OCI-LY3 (cell line): ENCODE measurements around the gene MBD2.

Experiments
- H2AFZ ChIP-seq: fragments of 200-600, 300-600 bp; shearing (Covaris generic); 2 replicates; pipeline ENCODE4 v1.6.0; 2014; ENCODE audit warnings: antibody characterized with exemption, low read depth, low read length
- H3K27ac ChIP-seq: fragments of 200-600, 300-600 bp; sonication (generic); 2 replicates; pipeline ENCODE4 v1.5.1; 2014; ENCODE audit warnings: mild to moderate bottlenecking, low read length, moderate library complexity, mixed read lengths
- H3K27me3 ChIP-seq: fragments of 200-600, 300-600 bp; sonication (generic); 2 replicates; pipeline ENCODE4 v1.6.1; 2014; ENCODE audit warnings: low read depth, low read length, mixed read lengths
- H3K36me3 ChIP-seq: fragments of 200-600, 300-600 bp; sonication (generic); replicated peaks from 2 replicates; pipeline ENCODE3; 2014; ENCODE audit warnings: low read depth, low read length, mixed read lengths
- H3K4me1 ChIP-seq: fragments of 300-600, 200-600 bp; sonication (generic); 2 replicates; pipeline ENCODE4 v1.6.1; 2014; ENCODE audit warnings: low read length, mixed read lengths
- H3K4me2 ChIP-seq: fragments of 200-600, 300-600 bp; sonication (generic); 2 replicates; pipeline ENCODE4 v1.6.1; 2014; ENCODE audit warnings: low read length, mixed read lengths
- H3K4me3 ChIP-seq: fragments of 300-600, 200-600 bp; sonication (generic); 2 replicates; pipeline ENCODE4 v1.5.1; 2014; ENCODE audit warnings: antibody characterized with exemption, mild to moderate bottlenecking, low read length, moderate library complexity
- H3K79me2 ChIP-seq: fragments of 300-600, 200-600 bp; shearing (Covaris generic); 2 replicates; pipeline ENCODE4 v1.6.1; 2014; ENCODE audit warnings: mild to moderate bottlenecking, low read length, mixed read lengths
- H3K9ac ChIP-seq: fragments of 300-600, 200-600 bp; shearing (Covaris generic); 2 replicates; pipeline ENCODE4 v1.6.0; 2014; ENCODE audit warnings: mild to moderate bottlenecking, low read length, moderate library complexity
- H3K9me3 ChIP-seq: fragments of 200-600, 300-600 bp; shearing (Covaris generic); 2 replicates; pipeline ENCODE4 v1.6.1; 2014; ENCODE audit warnings: low read length, mixed read lengths; ENCODE audit not compliant: insufficient read depth
- H4K20me1 ChIP-seq: fragments of 200-600, 300-600 bp; sonication (generic); 2 replicates; pipeline ENCODE4 v1.6.1; 2016; ENCODE audit warnings: low read length, mixed read lengths; ENCODE audit not compliant: insufficient read depth
- CTCF ChIP-seq: fragments of 200-600, 300-600 bp; sonication (generic); IDR thresholded peaks from 2 replicates; pipeline ENCODE4 v1.5.1; 2014; ENCODE audit warnings: antibody characterized with exemption, low read length, low read depth
- EZH2phosphoT487 ChIP-seq: fragments of 200-600 bp; shearing (Covaris generic); IDR thresholded peaks from 2 replicates; pipeline ENCODE4 v1.6.1; 2018; ENCODE audit warnings: antibody characterized with exemption, mixed run types, low read depth

Gene MBD2

DNA sequence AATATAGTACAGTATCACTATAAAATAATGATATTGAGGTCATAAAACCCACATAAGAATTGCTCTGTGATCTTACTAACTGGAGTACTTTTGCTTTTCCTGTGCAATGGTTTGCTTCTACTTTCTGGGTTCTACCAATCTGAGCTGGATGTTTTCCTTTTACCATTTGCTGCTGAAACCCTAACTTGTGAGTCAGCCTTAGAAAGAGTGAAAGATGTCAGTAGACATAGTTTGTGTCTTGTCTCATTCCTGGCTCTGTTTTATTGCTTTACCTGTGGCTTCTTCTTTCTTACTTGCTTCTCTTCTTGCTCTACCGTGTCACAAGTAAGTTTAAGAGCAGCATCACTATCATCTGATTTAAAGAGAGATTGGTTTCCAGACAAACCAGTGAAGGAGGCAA, 61.0 kb downstream of the MBD2 start:
- Histone ChIP-seq H4K20me1 (peaks cover 15% of the 10 kb centered on the region; the same call in 1 of the 2 replicates), H3K9ac (no peak overlapping the region), H3K79me2 (no peaks in the 10 kb centered on the region), H3K9me3 (no peaks in the 10 kb centered on the region), H3K4me2 (no peak overlapping the region), H3K36me3 (peaks cover 71% of the 10 kb centered on the region), H3K27me3 (no peaks in the 10 kb centered on the region), H3K27ac (no peak overlapping the region), H2AFZ (no peak overlapping the region), H3K4me1 (no peaks in the 10 kb centered on the region), H3K4me3 (no peak overlapping the region)
- TF ChIP-seq CTCF (no peak), EZH2phosphoT487 (no peak)

- no peak overlapping the region for H3K4me3 ChIP-seq
- no peak overlapping the region for H3K4me2 ChIP-seq
- H3K79me2 ChIP-seq, result no peaks in the 10 kb centered on the region
- TF ChIP-seq CTCF (no peak), EZH2phosphoT487 (no peak)
- H3K9me3 ChIP-seq, result no peaks in the 10 kb centered on the region
- H3K27ac ChIP-seq, result no peak overlapping the region
- no peaks in the 10 kb centered on the region for H3K27me3 ChIP-seq
- no peak overlapping the region for H2AFZ ChIP-seq
- peaks cover 21% of the 10 kb centered on the region; the same call in 1 of the 2 replicates for H4K20me1 ChIP-seq
- H3K9ac ChIP-seq, result no peak overlapping the region
- peaks cover 81% of the 10 kb centered on the region for H3K36me3 ChIP-seq
- no peaks in the 10 kb centered on the region for H3K4me1 ChIP-seq
These were observed 62.0 kb downstream of the MBD2 start for GRCh38 chr18:54162431-54162830.

- Histone ChIP-seq H4K20me1 (peaks cover 13% of the 10 kb centered on the region; the same call in 1 of the 2 replicates), H3K4me1 (no peaks in the 10 kb centered on the region), H2AFZ (no peak overlapping the region), H3K27ac (no peak overlapping the region), H3K9me3 (no peaks in the 10 kb centered on the region), H3K27me3 (no peaks in the 10 kb centered on the region), H3K4me3 (no peak overlapping the region), H3K4me2 (no peak overlapping the region), H3K9ac (no peak overlapping the region), H3K36me3 (peaks cover 86% of the 10 kb centered on the region), H3K79me2 (no peaks in the 10 kb centered on the region)
- TF ChIP-seq CTCF (no peak), EZH2phosphoT487 (no peak)
These were observed 63.2 kb downstream of the MBD2 start for GRCh38 chr18:54161267-54161666.

DNA sequence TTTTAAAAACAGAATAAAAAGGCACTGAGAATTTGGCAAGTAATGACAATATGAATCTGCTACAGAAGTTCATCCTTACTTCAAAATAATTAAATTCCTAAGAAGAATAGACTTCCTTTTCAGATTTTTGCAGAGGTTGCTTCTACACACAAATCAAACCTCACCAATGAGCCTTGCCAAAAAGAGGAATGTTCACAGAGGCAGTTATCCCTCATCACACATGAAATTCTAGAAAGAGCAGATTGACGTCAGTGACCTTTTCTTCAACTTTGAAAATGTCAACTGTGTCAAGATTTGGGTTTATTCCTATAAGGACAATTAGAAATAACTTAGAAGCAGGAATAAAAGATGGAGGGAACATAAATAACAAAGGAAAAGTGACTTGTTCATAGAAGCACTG, 64.6 kb downstream of the MBD2 start:
- Histone ChIP-seq H3K27me3 (no peaks in the 10 kb centered on the region), H3K4me2 (no peak overlapping the region), H3K79me2 (no peaks in the 10 kb centered on the region), H3K36me3 (peaks cover 77% of the 10 kb centered on the region), H3K9ac (no peak overlapping the region), H3K4me3 (no peak overlapping the region), H4K20me1 (peaks cover 13% of the 10 kb centered on the region; the same call in 1 of the 2 replicates), H3K27ac (no peak overlapping the region), H2AFZ (no peak overlapping the region), H3K4me1 (no peaks in the 10 kb centered on the region), H3K9me3 (no peaks in the 10 kb centered on the region)
- no peak for TF ChIP-seq EZH2phosphoT487
- TF ChIP-seq CTCF, result no peak
